Dedifferentiated amniotic fluid mesenchymal stem cell (primary cell): ENCODE results near the gene APOBEC3G.

Experiments
- DNase-seq: peaks from one replicate; pipeline ENCODE4 v3.0.0-alpha.2; 2016; ENCODE audit errors: extremely low spot score

The APOBEC3G gene

DNA sequence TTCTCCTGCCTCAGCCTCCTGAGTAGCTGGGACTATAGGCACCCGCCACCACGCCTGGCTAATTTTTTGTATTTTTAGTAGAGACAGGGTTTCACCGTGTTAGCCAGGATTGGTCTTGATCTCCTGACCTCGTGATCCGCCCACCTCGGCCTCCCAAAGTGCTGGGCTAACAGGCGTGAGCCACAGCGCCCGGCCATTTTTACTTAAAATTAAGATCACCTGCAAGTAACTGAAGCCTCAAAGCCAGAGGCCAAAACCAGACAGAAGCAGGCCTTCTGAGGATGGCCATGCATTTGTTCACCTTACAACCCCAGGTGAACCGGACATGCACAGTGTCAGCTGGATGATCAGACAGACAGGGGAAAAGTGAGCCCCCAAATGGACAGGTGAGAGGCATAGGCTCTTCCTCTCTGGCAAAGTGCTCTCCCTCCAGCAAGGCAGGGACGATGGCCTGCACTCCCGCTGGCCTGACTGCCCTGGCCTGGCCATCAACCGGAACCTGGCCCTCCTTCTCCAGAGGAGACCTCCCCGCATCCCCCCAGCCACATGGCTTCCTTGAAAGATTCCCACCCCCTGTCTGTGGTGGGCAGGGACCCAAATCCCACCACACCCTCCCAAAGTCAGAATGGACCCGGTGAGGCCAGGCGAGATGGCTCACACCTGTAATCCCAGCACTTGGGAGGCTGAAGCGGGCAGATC is 45.8 kb downstream of the APOBEC3G start:
- no peak for DNase-seq

DNA sequence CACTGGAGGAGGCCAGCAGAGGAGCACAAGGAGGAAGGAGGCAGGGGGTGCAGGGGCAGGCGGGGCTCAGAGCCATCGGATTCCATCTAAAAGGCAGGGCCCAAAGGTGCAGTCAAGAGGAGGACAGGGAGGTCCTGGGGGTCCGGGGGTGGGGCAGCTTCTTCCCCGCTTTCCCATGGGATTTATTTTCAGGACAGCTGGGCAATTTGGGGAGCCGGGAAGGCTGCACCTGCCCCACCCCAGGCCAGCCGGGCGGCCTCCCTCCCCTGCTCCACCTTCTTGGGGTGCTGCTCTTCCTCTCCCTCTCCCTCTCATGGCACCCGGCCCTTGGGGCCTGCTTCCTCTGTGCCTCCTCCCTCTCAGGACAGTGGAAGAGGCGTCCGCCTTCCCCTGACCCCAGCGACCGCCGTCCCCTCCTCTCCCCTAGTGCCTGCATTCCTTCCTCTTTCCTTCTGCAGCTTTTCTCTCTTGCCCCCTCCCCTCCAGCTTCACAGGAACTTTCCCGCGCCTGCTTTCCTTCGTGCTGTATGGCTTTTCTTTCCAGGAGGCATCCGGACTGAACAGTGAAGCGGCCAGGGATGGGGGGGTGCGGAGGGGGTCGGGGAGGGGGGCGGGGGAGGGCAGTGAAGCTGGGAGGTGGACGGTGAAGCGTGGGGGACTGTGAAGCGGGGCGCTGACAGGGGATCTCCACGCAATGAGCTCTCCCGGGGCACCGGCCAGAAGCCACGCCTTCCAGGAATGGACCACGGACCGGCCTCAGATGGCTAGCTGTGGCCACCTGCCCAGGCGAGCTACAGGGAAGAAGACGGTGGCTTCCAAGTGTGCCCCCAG is 46.9 kb downstream of the APOBEC3G start:
- no peak for DNase-seq

DNA sequence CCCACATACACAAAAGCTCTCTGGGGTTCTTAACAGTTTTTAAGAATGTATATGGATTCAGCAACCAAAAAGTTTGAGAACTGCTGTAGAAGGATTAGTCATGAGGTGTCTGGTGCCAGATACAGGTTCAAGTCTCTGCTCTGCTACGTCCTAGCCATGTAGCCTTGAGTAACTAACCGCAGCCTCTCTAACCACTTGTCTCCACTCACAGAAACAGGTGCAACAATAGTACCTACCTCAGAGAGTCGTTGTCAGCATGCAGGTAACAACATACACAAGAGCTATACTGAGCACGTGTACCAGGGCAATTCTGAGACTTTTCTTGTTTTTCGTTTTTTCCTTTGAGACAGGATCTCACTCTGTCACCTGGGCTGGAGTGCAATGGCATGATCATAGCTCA is 48.5 kb downstream of the APOBEC3G start:
- DNase-seq, result no peak

DNA sequence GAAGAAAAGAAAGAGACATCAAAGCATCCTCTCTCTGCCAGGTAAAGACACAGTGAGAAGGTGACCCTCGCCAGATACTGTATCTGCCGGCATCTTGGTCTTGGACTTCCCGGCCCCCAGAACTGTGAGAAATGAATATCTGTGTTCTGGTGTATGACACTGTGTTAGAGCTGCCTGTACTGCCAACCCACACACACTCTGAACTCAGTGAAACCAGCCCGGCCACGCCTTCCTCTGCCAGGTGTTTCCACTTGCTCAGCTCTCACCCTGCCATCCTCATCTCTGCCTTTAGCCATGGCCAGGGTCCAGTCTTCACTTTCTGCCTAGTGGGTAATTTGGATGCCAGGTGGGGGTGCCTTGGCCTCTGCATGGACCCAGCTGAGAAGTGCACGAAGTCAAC is 51.4 kb downstream of the APOBEC3G start:
- DNase-seq, result no peak

DNA sequence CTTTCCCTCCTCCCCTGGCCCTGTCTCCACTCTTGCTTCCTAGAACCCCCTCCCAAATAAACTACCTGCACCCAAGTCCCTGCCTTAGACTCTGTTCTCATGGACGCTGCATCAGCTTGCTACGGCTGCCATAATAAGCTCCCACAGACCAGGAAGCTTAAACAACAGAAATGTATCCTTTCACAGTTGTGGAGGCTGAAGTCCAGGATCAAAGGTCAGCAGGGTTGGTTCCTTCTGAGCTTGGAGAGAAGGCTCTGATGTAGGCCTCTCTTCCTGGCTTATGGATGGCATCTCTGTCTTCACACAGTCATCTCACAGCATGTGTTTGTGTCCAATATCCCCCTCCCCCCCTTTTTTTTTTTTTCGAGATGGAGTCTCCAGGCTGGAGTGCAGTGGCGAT is 52.0 kb downstream of the APOBEC3G start:
- DNase-seq, result no peak

DNA sequence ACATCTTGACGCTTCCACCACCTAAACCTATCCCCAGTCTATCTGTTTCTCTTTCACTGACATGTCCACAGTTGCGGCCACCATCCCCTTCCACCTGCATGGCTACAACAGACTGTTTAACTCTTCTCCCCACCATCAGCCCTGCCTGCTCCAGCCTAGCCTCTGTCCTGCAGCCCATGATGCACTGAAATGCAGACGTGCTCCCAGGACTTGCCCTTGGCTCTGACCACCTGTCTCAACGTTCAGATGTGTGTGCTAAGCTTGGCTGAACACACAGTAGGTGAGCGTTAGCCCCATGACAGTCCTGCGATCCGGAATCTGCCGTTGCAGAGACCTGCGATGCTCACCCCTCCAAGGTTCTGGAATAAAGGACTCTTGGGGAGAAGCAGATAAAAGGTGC is 52.7 kb downstream of the APOBEC3G start:
- DNase-seq, result no peak

DNA sequence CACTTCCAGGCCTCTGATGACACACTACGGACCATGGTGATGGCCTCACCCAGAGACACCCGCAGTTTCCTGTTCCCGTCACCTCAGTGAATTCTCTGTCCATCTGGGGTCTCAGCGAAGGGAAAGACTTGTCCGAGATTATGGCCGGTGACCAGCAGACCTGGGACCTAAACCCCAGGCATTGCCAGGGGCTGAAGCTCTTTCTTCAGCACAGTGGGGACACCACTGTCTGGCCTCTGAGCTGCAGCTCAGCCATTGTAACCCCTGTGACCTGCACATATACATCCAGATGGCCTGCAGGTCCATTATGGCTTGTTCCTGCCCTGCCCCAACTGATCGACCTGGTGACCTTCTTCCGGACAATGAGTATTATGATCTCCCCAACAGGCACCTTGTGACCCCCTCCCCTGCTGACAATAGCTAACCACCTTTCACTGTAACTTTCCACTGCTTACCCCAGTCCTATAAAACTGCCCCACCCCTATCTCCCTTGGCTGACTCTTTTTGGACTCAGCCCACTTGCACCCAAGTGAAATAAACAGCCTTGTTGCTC is 53.2 kb downstream of the APOBEC3G start:
- no peak for DNase-seq

GRCh38 chr22:39130892-39131855 is 54.1 kb downstream of the APOBEC3G start:
- no peak for DNase-seq

- no peak for DNase-seq
Measured at GRCh38 chr22:39132281-39132680, 55.2 kb downstream of the APOBEC3G start.

DNA sequence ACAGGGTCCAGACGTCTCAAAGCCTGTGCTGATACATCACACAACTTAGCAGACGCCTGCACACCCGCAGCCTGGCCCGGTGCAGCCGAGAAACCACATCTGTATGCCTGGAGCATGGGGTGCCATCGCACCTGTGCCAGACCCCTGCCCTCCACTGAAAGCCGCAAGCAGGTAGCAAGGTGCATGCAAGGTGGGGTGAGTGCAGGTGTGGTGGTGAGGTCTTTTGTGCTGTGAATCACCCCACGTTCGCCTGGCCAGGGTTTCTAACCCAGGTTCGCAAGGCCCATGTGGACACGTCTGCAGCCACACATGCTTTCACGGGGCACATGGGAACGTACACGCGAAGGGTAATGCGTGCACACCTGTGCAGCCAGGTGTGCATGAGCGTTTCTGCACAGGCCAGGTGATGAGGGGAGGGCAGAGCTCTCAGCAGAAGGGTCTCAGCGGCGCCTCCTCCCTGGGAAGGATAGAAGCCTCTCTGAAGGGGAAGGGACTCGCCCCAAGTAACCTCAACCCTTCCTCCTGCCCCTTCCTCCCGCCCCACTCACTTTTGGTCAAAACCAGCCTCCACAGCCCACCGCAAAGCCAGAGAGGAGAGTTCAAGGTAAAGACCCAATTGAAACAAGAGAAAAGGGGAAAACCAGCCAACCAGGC is 55.9 kb downstream of the APOBEC3G start:
- no peak for DNase-seq

DNA sequence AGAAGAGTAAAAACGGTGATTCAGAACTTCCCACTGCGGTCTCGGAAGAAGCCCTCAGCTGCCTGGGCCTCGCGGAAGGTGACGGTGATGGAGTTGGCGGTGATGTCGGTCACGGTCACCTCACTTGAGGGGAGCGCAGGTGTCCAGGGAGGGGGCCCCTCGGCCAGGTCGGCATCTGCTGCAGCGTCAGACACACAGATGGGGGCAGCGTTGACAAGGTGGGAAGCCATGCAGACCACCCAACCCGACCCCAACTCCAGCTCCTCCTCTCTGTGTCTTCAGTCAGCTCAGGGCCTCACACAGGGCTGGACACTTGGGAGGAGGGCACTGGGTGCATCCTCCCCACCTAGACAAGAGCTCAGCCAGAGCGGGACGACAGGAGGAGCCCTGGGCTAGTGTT is 56.8 kb downstream of the APOBEC3G start:
- DNase-seq, result no peak

GRCh38 chr22:39134366-39135091 is 57.5 kb downstream of the APOBEC3G start:
- no peak for DNase-seq

GRCh38 chr22:39135092-39135896 is 58.2 kb downstream of the APOBEC3G start:
- DNase-seq, result no peak

DNA sequence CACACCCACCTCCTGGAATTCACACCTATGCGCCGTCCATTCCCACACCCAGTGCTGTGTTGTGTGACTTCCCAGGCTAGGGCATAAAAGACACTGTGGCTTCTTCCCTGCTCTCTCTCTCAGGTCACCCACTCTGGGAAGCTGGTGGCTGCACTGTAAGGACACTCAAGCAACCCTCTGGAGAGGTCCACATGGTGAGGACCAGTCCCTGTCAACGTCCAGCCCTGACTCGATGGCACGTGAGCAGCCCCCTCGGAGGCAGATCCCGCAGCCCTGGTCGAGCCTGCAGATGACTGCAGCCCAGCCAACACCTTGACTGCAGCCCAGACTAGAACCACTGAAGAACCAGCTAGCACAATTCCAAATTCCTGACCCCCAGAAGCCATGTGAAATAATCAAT is 59.2 kb downstream of the APOBEC3G start:
- no peak for DNase-seq
